Astrocyte (in vitro differentiated cells and primary cell): ENCODE results near the gene CADM1. TPM values are rescaled to one million over a fixed set of nuclear protein-coding genes. Genes with fewer than 3 reads are reported as not detected.
A peak's percentile ranks its signal among the peaks of the same experiment; 100 is the strongest.

ENCODE experiments used
- DNase-seq: peaks from one replicate; pipeline ENCODE4 v3.0.0-alpha.2; 2010; ENCODE audit warnings: low read depth
- FAIRE-seq: peaks from 2 replicates; lab custom pipeline; 2011; peaks lifted over from hg19 to GRCh38; lab: Jason Lieb, UNC
- H2AFZ ChIP-seq: 2 replicates; pipeline ENCODE4 v1.6.0; 2012; ENCODE audit warnings: low read depth, low read length, inconsistent platforms
- H3K27ac ChIP-seq: 2 replicates; pipeline ENCODE4 v1.5.1; 2011; ENCODE audit warnings: low read depth, low read length, inconsistent platforms
- H3K27me3 ChIP-seq: 2 replicates; pipeline ENCODE4 v1.6.0; 2011; ENCODE audit warnings: low read length, inconsistent platforms; ENCODE audit not compliant: insufficient read depth
- H3K36me3 ChIP-seq: 2 replicates; pipeline ENCODE4 v1.5.1; 2011; ENCODE audit warnings: low read length, inconsistent platforms; ENCODE audit not compliant: insufficient read depth
- H3K4me1 ChIP-seq: 2 replicates; pipeline ENCODE4 v1.5.1; 2011; ENCODE audit warnings: low read length, inconsistent platforms; ENCODE audit not compliant: insufficient read depth
- H3K4me2 ChIP-seq: 2 replicates; pipeline ENCODE4 v1.6.0; 2012; ENCODE audit warnings: low read length, inconsistent platforms
- H3K4me3 ChIP-seq: 2 replicates; pipeline ENCODE4 v1.5.1; 2011; ENCODE audit warnings: low read depth, mild to moderate bottlenecking, low read length, inconsistent platforms; ENCODE audit not compliant: insufficient read depth
- H3K79me2 ChIP-seq: 2 replicates; pipeline ENCODE4 v1.6.0; 2012; ENCODE audit warnings: mild to moderate bottlenecking, low read length, inconsistent platforms; ENCODE audit not compliant: insufficient read depth
- H3K9ac ChIP-seq: 2 replicates; pipeline ENCODE4 v1.6.0; 2012; ENCODE audit warnings: mild to moderate bottlenecking, low read length, inconsistent platforms
- H3K9me3 ChIP-seq: 2 replicates; pipeline ENCODE4 v1.5.1; 2012; ENCODE audit warnings: low read depth, mild to moderate bottlenecking, low read length, inconsistent platforms; ENCODE audit not compliant: insufficient read depth
- H4K20me1 ChIP-seq: 2 replicates; pipeline ENCODE4 v1.6.0; 2012; ENCODE audit warnings: low read length, inconsistent platforms; ENCODE audit not compliant: insufficient read depth
- H3K27ac Mint-ChIP-seq: one replicate; pipeline ENCODE4 v1.8.0; 2021; ENCODE audit warnings: mild to moderate bottlenecking, mixed read lengths; ENCODE audit not compliant: unreplicated experiment
- H3K27me3 Mint-ChIP-seq: one replicate; pipeline ENCODE4 v1.8.0; 2021; ENCODE audit warnings: low read depth, mixed read lengths; ENCODE audit not compliant: unreplicated experiment
- H3K36me3 Mint-ChIP-seq: one replicate; pipeline ENCODE4 v1.8.0; 2021; ENCODE audit warnings: low read depth, mixed read lengths; ENCODE audit not compliant: unreplicated experiment
- H3K4me1 Mint-ChIP-seq: one replicate; pipeline ENCODE4 v1.8.0; 2021; ENCODE audit warnings: low read depth, mixed read lengths; ENCODE audit not compliant: unreplicated experiment
- H3K4me3 Mint-ChIP-seq: one replicate; pipeline ENCODE4 v1.8.0; 2021; ENCODE audit warnings: mild to moderate bottlenecking, moderate library complexity, mixed read lengths; ENCODE audit not compliant: unreplicated experiment
- H3K9me3 Mint-ChIP-seq: one replicate; pipeline ENCODE4 v1.8.0; 2021; ENCODE audit warnings: mild to moderate bottlenecking, mixed read lengths; ENCODE audit not compliant: unreplicated experiment
- EZH2 ChIP-seq: IDR thresholded peaks from 2 replicates; pipeline ENCODE4 v1.6.1; 2012; ENCODE audit warnings: mild to moderate bottlenecking, low read length, inconsistent platforms; ENCODE audit not compliant: insufficient read depth
- total RNA-seq: library from RNA; stranded (reverse); gene quantifications from 2 replicates; pipeline ENCODE4 v1.2.1, GENCODE V29; 2021
- TF ChIP-seq, protein P1 (sequence below): IDR thresholded peaks from 2 replicates; pipeline ENCODE4 v1.5.1; 2011; ENCODE audit warnings: low read depth, mild to moderate bottlenecking, inconsistent platforms, low read length, moderate library complexity; ENCODE audit not compliant: insufficient read depth

CADM1 gene
- total RNA-seq, 1 donor from 2014 or later = 414 TPM

- Mint-ChIP-seq H3K27me3 (no peaks in the 10 kb centered on the region), H3K4me1 (peaks cover 55% of the 10 kb centered on the region), H3K36me3 (peaks cover 5% of the 10 kb centered on the region), H3K9me3 (no peaks in the 10 kb centered on the region), H3K4me3 (no peak overlapping the region), H3K27ac (peak overlapping the region; percentile 88)
- no peaks in the 10 kb centered on the region for H4K20me1 ChIP-seq
- DNase-seq (peak; percentile 50), FAIRE-seq (no peak)
- H3K27me3 ChIP-seq = no peaks in the 10 kb centered on the region
- no peaks in the 10 kb centered on the region for H3K9me3 ChIP-seq
- no peak overlapping the region for H3K4me3 ChIP-seq
- TF ChIP-seq EZH2 = no peak
- TF ChIP-seq, protein P1, sequence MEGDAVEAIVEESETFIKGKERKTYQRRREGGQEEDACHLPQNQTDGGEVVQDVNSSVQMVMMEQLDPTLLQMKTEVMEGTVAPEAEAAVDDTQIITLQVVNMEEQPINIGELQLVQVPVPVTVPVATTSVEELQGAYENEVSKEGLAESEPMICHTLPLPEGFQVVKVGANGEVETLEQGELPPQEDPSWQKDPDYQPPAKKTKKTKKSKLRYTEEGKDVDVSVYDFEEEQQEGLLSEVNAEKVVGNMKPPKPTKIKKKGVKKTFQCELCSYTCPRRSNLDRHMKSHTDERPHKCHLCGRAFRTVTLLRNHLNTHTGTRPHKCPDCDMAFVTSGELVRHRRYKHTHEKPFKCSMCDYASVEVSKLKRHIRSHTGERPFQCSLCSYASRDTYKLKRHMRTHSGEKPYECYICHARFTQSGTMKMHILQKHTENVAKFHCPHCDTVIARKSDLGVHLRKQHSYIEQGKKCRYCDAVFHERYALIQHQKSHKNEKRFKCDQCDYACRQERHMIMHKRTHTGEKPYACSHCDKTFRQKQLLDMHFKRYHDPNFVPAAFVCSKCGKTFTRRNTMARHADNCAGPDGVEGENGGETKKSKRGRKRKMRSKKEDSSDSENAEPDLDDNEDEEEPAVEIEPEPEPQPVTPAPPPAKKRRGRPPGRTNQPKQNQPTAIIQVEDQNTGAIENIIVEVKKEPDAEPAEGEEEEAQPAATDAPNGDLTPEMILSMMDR = no peak
- peak overlapping the region; percentile 43 for H2AFZ ChIP-seq
- H3K36me3 ChIP-seq = no peaks in the 10 kb centered on the region
- peak overlapping the region; percentile 33 for H3K9ac ChIP-seq
- H3K4me1 ChIP-seq = peaks cover 11% of the 10 kb centered on the region
- H3K79me2 ChIP-seq = no peaks in the 10 kb centered on the region
- peak overlapping the region; percentile 64 for H3K4me2 ChIP-seq
- peak overlapping the region; percentile 10 for H3K27ac ChIP-seq
Measured at GRCh38 chr11:115244758-115245157, 259.5 kb downstream of the CADM1 start.

GRCh38 chr11:115244296-115244695, 259.9 kb downstream of the CADM1 start:
- Mint-ChIP-seq H3K27ac (peak overlapping the region; percentile 88), H3K27me3 (no peaks in the 10 kb centered on the region), H3K4me3 (no peak overlapping the region), H3K4me1 (peaks cover 55% of the 10 kb centered on the region), H3K9me3 (no peaks in the 10 kb centered on the region), H3K36me3 (peaks cover 5% of the 10 kb centered on the region)
- DNase-seq = peak; percentile 42
- H3K9me3 ChIP-seq = no peaks in the 10 kb centered on the region
- peaks cover 11% of the 10 kb centered on the region for H3K4me1 ChIP-seq
- H3K79me2 ChIP-seq = no peaks in the 10 kb centered on the region
- H3K36me3 ChIP-seq = no peaks in the 10 kb centered on the region
- peak overlapping the region; percentile 33 for H3K9ac ChIP-seq
- H2AFZ ChIP-seq = peak overlapping the region; percentile 43
- no peaks in the 10 kb centered on the region for H3K27me3 ChIP-seq
- H3K4me2 ChIP-seq = peak overlapping the region; percentile 64
- no peak for FAIRE-seq
- peak overlapping the region; percentile 10 for H3K27ac ChIP-seq
- no peaks in the 10 kb centered on the region for H4K20me1 ChIP-seq
- no peak for TF ChIP-seq EZH2
- TF ChIP-seq, protein P1 = no peak
- H3K4me3 ChIP-seq = no peak overlapping the region

- no peak for DNase-seq
- TF ChIP-seq, protein P1 = no peak
- TF ChIP-seq EZH2 = no peak
- no peak overlapping the region for H3K9ac ChIP-seq
- H3K36me3 ChIP-seq = no peaks in the 10 kb centered on the region
- no peaks in the 10 kb centered on the region for H3K79me2 ChIP-seq
- no peak overlapping the region for H3K4me2 ChIP-seq
- no peak overlapping the region for H3K4me3 ChIP-seq
- peaks cover 11% of the 10 kb centered on the region for H3K4me1 ChIP-seq
- no peaks in the 10 kb centered on the region for H4K20me1 ChIP-seq
- Mint-ChIP-seq H3K36me3 (peaks cover 7% of the 10 kb centered on the region), H3K27ac (no peak overlapping the region), H3K9me3 (no peaks in the 10 kb centered on the region), H3K27me3 (no peaks in the 10 kb centered on the region), H3K4me1 (peaks cover 61% of the 10 kb centered on the region), H3K4me3 (no peak overlapping the region)
- H3K9me3 ChIP-seq = no peaks in the 10 kb centered on the region
- H3K27me3 ChIP-seq = no peaks in the 10 kb centered on the region
- FAIRE-seq = no peak
- H2AFZ ChIP-seq = no peak overlapping the region
- H3K27ac ChIP-seq = no peak overlapping the region
Measured at GRCh38 chr11:115242982-115243381, 261.2 kb downstream of the CADM1 start.
